ENCODE measurements around the gene GALNT18. TPM values are rescaled to one million over a fixed set of nuclear protein-coding genes. Genes with fewer than 3 reads are reported as not detected.

The GALNT18 gene
- total RNA-seq, 1 donor from 2014 or later, result 6.6 TPM

DNA sequence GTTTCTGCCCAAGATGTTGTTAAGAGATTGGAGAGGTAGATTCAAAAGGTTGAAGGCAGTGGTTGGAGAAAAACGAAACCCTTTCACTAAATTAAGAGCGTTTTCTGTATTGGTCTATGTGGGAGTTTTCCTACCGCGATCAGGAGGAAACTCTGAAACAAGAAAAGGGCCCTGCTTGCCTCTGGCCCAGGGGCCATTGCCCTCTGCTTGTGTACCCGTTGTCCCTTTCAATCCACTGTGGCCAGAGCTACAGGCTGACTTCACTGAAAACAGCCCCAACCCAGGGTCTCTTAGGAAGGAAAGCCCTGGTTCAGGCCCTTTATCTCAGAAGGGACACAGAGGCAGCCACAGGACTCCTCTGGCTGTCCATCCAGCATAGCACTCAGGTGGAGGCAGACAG lies 367.8 kb downstream of the GALNT18 start:
- H3K27me3 ChIP-seq (ENCODE audit: control insufficient read depth, insufficient read depth, low read length), result no peaks in the 10 kb centered on the region
- no peak for DNase-seq (ENCODE audit: low read depth)
- H3K36me3 ChIP-seq (ENCODE audit: control insufficient read depth, insufficient read depth, low read length), result no peaks in the 10 kb centered on the region
- no peak overlapping the region for H3K4me3 ChIP-seq (ENCODE audit: low read depth, low read length)
- TF ChIP-seq, protein P1, sequence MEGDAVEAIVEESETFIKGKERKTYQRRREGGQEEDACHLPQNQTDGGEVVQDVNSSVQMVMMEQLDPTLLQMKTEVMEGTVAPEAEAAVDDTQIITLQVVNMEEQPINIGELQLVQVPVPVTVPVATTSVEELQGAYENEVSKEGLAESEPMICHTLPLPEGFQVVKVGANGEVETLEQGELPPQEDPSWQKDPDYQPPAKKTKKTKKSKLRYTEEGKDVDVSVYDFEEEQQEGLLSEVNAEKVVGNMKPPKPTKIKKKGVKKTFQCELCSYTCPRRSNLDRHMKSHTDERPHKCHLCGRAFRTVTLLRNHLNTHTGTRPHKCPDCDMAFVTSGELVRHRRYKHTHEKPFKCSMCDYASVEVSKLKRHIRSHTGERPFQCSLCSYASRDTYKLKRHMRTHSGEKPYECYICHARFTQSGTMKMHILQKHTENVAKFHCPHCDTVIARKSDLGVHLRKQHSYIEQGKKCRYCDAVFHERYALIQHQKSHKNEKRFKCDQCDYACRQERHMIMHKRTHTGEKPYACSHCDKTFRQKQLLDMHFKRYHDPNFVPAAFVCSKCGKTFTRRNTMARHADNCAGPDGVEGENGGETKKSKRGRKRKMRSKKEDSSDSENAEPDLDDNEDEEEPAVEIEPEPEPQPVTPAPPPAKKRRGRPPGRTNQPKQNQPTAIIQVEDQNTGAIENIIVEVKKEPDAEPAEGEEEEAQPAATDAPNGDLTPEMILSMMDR (IDR thresholded peaks at IDR 0.05; ENCODE audit: insufficient read depth, low read length, poor library complexity, severe bottlenecking), result no peak

DNA sequence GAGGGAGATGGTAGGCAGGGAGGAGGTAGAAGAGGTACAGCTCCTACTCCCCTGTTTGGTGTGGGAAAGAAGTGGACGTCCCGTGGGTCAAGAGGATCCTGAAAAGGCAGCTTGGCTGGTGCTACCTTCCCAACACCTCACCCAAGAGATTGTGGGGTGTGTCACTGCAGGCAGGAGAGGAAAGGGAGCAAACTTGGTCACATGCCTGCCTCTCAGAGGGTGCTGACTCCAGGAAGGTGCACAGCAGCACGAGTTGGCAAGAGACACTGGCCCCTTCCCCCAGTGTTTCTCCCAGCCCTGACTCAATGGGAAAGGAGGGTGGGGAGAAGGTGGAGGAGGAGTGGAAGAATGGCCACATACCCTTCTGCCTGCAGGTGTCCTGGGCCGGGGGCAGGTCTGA lies 368.3 kb downstream of the GALNT18 start:
- no peaks in the 10 kb centered on the region for H3K27me3 ChIP-seq (ENCODE audit: control insufficient read depth, insufficient read depth, low read length)
- DNase-seq (ENCODE audit: low read depth), result no peak
- no peak overlapping the region for H3K4me3 ChIP-seq (ENCODE audit: low read depth, low read length)
- TF ChIP-seq, protein P1 (IDR thresholded peaks at IDR 0.05; ENCODE audit: insufficient read depth, low read length, poor library complexity, severe bottlenecking), result no peak
- H3K36me3 ChIP-seq (ENCODE audit: control insufficient read depth, insufficient read depth, low read length), result no peaks in the 10 kb centered on the region

DNA sequence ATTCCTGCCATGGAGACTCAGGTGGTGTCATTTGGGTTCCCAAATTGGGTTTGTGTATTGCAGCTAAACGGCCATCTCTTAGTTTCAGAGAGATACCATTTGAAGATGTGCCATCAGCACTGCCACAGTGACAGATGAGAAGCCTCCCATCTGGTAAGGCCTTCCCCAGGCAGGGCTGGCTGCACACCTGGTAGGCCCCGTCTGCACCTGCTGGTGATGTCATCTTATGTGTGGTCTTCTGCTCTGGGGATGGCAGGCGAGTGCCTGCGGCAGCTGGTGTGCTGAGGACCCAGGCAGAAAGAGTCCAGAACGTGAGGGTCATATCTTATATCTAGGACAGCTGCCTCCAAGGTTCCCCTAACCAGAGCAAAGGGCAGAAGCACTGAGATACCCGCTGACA lies 369.4 kb downstream of the GALNT18 start:
- Histone ChIP-seq H3K4me3 (ENCODE audit: low read depth, low read length) (no peak overlapping the region), H3K36me3 (ENCODE audit: control insufficient read depth, insufficient read depth, low read length) (no peaks in the 10 kb centered on the region), H3K27me3 (ENCODE audit: control insufficient read depth, insufficient read depth, low read length) (no peaks in the 10 kb centered on the region)
- DNase-seq (ENCODE audit: low read depth), result no peak
- TF ChIP-seq, protein P1 (IDR thresholded peaks at IDR 0.05; ENCODE audit: insufficient read depth, low read length, poor library complexity, severe bottlenecking), result no peak

DNA sequence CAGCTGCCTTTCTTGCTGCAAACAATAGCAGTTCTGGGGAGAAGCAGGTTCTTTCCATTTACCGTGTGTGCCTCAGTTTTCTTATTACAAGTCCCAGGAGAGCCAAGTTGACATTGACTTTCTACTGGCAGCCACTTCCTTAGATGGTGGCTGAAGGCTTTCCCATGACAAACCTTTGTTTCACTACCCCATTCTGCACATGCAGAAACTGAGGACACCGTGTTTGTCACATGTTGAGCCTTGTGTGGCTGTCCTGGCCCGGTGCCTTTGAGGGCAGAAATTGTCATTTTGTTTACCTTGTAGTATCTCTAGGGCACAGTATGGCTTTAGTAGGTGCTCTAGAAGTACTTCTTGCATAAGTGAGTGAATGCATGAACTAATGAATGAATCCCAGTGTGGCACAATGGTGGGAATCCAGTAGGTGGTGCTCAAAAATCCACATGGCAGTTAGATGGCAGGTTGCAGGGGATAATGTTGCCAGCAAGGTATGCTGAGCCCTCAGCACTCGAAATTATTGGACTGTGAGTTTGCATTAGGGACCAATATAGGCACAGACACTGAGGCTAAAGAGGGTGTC lies 370.3 kb downstream of the GALNT18 start:
- no peaks in the 10 kb centered on the region for H3K36me3 ChIP-seq (ENCODE audit: control insufficient read depth, insufficient read depth, low read length)
- H3K4me3 ChIP-seq (ENCODE audit: low read depth, low read length), result no peak overlapping the region
- TF ChIP-seq, protein P1 (IDR thresholded peaks at IDR 0.05; ENCODE audit: insufficient read depth, low read length, poor library complexity, severe bottlenecking), result no peak
- no peak for DNase-seq (ENCODE audit: low read depth)
- no peaks in the 10 kb centered on the region for H3K27me3 ChIP-seq (ENCODE audit: control insufficient read depth, insufficient read depth, low read length)

DNA sequence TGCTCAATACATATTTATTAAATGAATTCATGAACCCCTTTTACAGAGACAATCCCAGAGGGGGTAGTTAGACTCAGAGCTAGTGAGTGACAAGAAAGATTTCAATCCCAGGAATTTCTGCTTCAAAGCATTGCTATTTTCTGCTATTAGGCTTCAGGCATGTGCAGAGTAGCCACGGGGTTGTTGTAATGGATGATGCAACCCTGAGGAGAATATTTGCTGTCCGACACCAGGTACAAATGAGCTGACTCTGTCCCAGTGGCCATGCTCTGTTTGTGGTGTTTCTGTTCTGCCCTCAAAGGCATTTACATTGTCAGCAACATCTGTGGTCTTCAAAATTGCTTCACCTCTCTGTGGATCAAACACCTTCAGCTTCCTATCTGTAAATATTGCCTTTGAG lies 371.3 kb downstream of the GALNT18 start:
- TF ChIP-seq, protein P1 (IDR thresholded peaks at IDR 0.05; ENCODE audit: insufficient read depth, low read length, poor library complexity, severe bottlenecking), result no peak
- no peaks in the 10 kb centered on the region for H3K36me3 ChIP-seq (ENCODE audit: control insufficient read depth, insufficient read depth, low read length)
- DNase-seq (ENCODE audit: low read depth), result no peak
- H3K27me3 ChIP-seq (ENCODE audit: control insufficient read depth, insufficient read depth, low read length), result no peaks in the 10 kb centered on the region
- no peak overlapping the region for H3K4me3 ChIP-seq (ENCODE audit: low read depth, low read length)

DNA sequence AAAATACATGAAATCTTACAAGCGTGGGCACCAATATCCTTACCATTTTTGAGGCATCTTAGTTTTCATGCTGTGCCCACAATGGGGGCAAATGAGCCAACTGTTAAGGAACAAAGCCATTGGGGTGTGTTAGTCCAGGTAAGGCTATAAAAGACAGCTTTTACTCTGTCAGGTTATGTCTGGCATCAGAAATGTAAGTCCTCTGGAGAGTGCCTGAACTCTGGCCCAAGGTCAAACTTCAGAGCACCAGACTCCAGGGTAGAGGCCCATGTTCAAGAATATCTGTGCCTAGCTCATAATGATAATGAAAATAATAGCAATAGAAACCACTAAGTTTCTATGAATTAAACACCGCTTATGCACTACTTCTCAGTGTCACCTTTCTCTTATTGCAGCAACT lies 374.2 kb downstream of the GALNT18 start:
- TF ChIP-seq, protein P1 (IDR thresholded peaks at IDR 0.05; ENCODE audit: insufficient read depth, low read length, poor library complexity, severe bottlenecking), result no peak
- no peak for DNase-seq (ENCODE audit: low read depth)
- no peaks in the 10 kb centered on the region for H3K36me3 ChIP-seq (ENCODE audit: control insufficient read depth, insufficient read depth, low read length)
- no peak overlapping the region for H3K4me3 ChIP-seq (ENCODE audit: low read depth, low read length)
- H3K27me3 ChIP-seq (ENCODE audit: control insufficient read depth, insufficient read depth, low read length), result no peaks in the 10 kb centered on the region
